Stimulated activated naive CD4-positive, alpha-beta T cell (primary cell): ENCODE measurements around the gene GABRA4.

ENCODE experiments used
- DNase-seq, 6 experiments: peaks; one replicate each; lab custom pipeline; 2025; lab: John Stamatoyannopoulos, UW

The GABRA4 gene

DNA sequence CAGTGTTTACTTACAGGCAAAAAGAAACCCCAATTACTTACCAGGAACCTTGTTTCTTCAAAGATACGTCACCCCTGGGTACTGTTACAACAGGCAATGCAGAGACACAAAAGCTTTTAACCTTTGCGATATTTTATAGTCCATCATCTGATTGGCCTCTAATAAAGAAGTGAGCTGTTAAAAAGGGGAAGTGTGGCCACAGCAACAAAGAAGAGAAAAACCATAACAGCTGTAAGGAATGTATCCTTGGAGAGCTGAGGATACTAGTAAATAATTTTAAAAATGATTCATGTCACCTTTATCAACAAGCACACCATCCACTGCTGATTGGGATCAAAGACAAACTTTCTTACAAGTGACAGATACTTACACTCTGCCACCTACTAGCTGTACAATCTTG is 14.1 kb downstream of the GABRA4 start:
- DNase-seq: no peak

DNA sequence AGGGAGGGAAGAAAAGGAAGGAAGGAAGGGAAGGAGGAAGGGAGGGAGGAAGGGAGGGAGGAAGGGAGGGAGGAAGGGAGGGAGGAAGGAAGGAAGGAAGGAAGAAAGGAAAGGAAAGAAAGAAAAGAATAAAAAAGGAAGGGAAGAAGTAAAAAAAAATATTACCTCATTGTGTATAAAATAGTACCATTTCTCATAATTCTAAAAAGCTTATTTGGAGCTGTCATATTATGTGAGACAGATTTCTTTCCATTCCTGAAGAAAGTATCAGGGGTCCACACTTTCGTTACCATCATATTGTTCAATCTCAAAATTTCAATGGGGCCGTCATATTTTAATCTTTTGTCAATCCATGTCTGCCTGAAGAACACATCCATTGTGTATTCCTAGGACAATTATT is 16.1 kb downstream of the GABRA4 start:
- no peak for DNase-seq

DNA sequence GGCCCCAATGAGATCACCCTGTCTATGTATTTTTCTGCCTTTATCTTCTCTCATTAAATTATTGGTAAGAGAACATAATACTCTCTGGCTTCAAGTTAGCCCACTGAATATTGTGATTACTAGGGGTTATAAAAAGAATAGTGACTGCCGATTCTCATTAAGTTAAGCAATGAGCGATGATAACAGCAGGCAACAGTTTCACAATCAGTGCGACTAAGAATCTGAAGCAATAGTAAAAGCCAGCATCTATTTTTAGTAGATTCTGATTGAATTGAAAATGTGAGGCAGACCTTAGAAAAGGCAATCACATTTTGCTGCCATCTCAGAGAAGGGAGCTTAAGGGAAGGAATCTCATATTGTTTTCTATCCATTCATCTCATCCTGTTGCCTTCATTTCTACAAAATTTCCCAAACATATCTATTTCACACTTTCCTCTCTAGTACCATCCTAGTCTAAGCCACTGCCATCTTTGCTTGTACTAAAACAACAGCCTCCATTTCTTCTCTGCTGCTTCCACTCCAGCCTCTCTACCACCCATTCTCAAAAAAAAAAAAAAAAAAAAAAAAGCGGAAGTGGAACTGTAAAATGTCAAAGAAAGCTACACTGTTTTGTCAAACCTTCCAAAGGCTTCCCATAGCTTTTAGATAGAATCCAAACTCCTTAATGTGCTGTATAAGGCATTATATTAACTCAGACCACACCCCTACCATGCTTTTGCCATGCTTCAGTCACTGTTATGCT is 17.4 kb downstream of the GABRA4 start:
- DNase-seq: no peak

DNA sequence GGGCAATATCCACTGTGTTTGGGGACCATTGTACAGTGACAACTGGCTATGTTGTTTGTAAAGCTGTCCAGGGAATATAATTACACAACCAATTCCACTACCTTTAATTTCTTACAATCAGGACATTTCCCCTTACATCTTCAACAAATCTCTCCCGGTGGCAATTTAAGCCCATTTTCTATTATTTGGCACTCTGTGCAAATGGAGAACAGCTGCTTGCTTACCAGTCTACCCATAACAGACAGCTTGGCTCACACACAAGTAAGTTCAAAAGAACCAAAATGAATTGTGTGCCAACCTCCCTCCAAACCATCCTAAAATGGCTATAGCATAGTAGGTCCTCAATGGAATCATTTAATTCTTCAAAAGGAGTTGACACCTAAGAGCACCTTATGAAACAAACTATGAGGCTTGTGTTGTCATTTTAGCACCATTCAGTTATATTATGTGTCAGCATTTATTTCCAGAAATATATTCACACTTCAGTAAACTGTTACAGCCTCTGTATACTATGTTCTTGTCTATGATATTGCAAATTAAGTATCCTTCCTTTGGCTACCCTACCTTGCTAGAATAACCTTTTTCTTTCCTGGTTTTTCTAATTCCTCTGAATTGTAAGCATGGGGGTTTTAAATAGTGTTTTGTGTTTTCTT is 18.4 kb downstream of the GABRA4 start:
- no peak for DNase-seq

DNA sequence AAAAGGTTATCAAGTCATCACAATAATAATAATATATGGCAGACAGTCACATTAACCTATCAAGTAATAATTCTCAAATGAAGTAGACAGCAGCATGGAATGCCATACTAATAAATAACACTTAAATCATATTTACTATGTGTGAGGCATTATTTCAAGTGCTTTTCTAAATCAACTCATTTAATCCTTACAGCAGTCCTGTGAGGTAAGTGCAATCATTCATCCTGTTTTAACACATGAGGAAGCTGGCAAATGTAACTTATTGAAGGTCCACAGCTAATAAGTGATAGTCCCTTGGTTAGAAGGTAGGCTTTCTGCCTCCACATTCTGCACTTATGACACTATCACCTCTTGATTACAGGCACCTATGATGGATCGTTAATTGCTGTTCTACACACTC is 24.5 kb downstream of the GABRA4 start:
- no peak for DNase-seq

DNA sequence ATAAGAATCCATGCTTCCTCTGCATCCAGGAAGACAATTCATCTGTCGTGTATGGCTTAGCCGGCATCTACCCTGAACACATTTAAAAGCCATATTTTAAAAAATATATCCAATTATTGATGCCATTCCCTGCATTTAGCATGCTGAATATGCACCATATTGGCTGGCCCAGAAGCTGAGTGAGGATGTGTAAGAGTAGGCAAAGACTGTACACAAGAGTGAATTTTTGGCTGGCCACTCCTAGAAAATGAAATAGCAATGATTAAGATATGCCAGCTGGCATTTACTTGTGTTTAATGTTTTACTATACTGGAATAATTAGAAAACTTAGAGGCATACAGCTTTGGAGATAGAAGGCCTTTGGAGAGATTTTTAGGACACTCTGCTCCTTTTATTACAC is 25.8 kb downstream of the GABRA4 start:
- no peak for DNase-seq

DNA sequence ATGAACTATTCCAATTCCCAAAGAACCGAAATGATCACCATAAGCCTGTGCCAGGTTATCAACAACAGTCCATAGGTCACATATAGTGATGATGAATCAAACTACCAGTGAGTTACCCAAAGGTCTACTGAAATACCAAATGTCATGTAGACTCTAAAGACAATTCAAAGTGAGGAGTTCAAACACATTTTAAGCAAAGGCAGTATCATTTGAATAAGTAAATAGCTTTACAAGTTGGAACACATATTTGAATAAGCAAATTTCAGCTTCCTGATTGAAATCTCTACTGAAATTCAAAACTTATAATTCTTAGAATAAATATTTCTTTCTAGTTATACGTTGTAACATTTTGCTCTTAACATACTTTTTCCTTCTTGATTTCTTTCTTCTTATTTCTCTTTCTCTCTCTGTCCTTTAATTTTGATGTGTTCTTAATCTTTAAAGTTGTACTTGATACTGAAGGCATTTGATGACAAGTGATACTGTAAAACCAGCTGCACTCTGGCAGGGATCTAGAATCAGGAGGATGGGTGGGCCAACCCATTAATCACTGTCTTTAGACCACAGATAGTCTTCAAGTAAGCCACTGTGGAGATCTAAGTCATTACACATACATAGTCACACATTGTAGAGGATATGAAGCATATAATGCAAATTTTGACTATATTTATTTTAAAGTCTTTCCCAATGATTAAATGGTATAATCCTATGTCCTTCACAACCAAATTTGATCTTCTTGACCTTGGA is 34.5 kb downstream of the GABRA4 start:
- DNase-seq: no peak

DNA sequence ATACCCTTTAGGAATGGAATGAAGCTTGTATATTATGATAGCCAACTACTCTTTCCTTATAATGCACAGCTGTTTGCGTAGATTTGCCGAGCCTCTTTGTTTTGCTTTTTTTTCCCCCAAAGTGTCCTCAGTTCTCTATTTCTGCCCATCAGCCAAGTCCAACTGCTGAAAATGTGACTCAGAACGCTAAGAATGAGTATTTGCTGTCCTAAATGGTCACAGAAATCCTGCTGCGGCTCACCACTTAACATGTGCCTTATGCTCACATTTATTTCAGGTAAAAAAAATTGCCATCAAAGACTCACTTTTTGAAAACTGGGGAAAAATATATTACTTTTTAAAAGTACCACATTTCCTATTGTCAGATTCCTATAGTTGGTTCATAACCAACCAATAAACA is 36.9 kb downstream of the GABRA4 start:
- no peak for DNase-seq

DNA sequence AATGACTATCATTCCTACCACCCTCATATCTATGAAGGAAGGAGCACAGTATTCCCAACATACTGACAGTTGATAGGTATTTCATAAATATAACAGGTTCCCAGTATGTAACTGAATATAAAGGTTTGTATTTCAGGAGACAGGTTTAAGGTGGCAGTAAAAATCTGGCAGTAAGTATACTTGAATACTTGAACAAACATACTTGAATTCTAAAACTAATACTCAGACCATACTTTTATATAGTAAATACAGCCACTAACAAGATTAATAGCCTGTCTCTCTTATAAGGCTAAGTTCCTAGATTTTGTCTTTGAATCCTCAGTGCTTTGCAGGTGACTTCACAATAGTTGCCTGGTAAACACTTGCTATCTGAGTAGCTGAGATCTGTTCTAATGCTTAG is 37.8 kb downstream of the GABRA4 start:
- DNase-seq: no peak

DNA sequence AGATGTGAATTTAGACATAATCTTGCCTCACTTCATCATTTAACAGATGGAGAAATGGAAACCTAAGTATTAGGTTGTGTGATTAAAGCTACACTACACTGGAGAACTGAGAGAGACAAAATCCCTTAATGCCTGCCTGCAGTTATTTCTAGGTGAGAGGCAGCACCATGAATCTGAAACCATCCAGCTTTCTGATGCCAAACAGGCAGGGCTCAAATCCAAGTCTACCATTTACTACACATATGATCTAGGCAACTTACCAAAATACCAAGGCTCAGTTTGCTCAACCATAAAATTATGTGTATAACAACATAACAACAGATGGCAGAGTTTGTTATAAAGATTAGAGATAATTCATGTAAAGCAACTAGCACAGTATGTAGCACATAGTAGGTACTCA is 38.7 kb downstream of the GABRA4 start:
- no peak for DNase-seq

DNA sequence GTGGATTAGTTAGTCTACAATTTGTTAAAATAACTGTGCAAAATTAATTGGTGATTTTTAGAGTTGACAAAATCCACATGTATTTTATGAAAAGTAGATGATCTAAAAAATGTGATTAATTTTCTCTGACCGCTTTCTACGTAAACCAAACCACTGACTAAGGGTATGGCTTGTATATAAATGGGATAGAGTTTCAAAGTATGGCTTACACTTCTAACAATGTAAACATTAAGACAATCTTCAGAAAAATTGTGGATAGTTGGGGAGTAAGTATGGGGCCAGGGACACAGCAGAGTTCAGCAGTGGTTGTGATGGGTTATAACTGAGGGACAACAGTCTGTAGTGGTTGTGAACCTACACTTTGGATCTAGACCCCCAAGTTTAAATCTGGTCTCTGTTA is 39.8 kb downstream of the GABRA4 start:
- DNase-seq: no peak

DNA sequence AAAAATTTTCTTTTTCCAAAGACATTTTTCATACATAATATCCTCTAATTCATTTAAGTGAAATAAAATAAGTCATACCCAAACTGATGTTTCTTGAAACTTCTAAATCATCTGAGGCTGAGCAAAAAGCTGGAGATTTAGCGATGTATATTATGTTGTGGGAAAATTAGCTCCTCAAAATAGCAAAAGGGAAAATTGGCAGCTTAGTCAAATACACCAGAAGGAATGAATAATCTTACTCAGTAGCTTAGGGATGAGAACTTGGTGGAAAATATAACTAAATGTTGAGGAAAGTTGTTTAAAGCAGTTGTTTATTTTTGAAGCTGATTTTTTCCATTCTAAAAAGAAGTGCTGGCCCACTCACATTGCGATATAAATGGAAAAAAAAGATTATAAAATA is 40.9 kb downstream of the GABRA4 start:
- no peak for DNase-seq

DNA sequence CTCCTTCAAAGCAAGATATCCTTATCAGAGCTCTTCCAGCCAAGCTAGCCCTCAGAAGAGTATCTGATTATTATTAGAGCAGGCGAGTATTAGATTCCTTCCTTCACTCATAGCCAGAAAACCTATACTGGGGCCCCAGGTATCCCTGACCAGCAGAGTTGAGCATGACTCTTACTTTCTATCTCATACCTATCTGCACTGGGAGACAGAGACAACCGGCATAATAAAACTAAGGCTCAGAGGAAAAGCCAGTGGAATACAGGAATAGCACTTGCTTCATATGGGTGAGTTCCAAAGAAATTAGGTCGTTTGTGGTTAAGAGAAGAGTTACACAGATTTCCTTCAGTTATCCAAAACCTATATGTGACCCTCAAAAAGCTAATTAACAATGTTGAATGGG is 42.6 kb downstream of the GABRA4 start:
- DNase-seq: no peak

DNA sequence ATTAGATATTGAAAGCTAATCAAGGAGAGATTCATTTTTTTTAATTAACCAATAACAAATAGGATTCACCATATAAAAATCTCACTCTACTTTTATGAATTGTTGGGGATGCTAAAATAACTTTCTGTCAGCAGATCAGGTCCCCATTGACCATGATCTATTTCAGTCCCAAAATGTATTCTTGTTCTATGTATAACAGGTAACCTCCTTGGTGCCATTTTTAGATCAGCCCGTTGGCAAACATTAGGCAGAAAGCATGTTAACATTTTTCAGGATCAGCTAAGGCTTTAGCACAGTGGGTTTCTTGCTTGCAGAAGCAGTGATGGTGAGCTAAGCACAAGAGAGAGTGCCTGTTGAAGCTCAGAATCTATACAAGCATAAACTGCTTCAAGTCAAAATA is 43.6 kb downstream of the GABRA4 start:
- no peak for DNase-seq

DNA sequence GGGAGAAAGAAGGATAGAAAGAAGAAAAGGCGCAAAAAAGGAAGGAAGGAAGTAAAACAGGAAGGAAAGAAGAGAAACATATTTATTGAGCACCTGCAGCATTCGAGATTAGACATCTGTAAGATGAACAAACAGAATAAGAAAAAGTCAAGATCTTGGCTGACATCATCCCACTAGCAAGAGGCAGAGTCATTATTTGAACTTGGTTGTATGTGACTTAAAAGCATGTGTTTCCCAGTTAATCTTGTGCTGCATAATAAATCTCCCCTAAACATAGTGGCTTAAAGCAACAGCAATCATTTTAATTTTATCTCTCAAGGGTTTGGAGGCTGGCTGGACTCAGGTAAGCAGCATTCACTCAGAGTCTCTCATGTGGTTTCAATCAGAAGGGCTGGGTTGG is 45.8 kb downstream of the GABRA4 start:
- no peak for DNase-seq

DNA sequence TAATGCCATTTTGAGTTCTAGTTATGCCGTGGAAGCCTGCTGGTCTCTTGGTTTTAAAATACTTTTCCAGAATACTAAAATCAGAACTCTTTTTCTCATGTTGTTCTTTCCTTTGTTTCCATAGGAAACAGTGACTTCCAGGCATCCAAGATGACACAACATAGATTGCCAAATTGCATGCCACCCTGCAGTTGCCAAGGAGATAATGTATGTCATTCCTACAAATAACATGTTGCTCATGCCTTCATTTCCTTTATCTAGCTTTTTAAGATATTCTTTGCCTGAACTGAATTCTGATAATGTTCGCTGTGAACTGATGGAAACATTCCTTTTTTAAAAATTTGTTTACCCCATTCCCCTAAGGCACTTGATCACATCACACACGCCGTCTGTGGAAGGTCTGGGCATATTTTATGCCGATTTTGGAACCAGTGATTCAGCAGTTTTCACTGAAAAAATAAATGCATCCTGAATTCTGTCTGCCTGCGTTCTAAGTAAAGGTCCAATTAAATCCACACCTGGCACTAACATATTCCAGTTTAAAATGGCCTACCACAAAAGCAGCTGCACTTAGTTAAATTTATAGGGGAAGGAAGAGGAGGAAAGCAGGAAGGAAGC is 46.4 kb downstream of the GABRA4 start:
- no peak for DNase-seq

DNA sequence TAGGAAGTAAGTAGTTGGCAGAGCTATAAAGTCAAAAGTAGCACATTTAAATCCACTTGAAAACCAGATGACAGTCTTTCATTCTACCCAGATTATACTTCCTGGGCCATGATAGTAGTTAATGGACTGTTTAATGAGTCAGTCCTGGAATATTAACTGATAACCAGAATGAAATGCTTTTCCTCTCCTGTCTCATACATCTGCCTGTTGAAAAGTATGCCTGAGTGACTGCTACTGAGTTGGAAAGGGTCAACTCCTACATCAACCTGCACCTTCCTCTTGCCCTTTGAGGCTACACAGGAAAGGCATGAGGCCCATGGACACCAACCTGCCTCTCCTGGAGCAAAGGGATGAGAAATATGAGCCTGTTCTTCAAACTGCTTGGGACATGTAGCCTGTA is 48.3 kb downstream of the GABRA4 start:
- DNase-seq: no peak

DNA sequence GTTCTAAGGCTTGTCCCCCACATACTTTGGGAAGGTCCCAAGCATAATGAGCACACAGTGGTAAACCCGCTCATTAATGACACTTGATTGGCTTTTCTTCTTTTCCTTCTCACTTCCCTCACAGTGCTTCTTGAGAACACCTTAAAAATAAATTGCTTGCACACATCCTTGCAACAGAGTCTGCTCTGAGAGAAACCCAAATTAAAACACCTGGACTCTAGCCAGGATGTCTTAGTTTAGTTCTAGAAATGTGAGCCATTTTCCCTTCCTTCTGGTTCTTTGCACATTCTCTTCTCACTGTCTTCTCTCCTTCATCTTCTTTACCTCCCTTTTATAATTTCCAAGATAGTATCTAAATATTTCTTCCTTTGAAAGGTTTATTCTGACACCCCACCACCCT is 49.0 kb downstream of the GABRA4 start:
- no peak for DNase-seq

DNA sequence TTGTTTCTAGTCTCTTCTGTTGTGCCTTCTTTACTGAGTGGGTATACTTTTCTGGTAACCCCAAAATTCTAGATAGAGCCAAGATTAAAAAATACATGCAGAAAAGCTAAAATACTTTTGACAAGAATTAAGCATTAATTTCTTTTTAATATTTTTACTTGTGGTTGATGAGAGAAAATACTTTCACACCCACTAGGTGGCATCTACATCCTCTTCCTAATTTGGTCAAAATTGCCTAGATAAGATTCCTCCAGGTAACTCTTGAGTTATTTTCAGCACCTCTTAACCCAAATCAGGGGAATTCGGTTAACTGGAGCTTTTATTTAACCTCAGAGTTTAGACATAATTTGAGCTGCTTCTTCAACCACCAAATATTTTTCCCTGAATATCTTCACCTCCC is 55.9 kb downstream of the GABRA4 start:
- no peak for DNase-seq

DNA sequence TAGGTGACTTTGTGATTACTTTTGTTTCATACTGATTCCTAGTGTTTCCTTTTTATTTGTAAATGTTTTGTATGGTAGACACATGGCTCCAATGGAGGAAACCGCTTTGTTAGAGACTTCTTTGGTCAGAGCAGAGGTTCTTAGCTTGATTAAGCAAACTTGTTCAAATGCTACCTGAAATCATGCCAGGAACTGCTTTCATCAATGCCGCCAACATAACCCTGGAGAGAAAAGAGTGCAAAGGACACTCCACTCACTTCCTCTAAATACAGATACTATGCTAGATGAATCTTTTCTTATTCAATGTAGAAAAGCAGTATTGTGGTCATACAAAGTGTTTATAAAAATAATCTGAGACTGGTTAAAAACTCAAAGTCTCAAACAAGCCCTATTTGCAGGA is 58.7 kb downstream of the GABRA4 start:
- DNase-seq: no peak

DNA sequence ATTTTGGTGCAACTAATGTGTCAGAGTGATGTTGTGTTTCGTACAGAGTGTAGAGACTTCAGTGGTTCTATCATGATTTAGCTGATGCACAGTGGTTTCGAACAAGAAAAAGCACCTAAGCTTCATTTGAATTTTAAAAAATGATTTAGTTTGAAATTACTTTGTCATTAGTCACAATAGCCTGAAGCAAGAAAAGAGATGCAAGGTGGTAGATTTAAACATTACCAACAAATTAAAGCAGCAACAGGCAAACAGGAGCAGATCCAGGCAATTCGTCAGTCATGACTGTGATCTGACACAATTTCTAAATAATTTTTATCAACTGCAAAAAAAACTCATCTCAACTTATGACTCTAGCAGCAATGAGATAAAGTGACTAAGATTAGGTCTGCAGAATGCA is 59.7 kb downstream of the GABRA4 start:
- no peak for DNase-seq

DNA sequence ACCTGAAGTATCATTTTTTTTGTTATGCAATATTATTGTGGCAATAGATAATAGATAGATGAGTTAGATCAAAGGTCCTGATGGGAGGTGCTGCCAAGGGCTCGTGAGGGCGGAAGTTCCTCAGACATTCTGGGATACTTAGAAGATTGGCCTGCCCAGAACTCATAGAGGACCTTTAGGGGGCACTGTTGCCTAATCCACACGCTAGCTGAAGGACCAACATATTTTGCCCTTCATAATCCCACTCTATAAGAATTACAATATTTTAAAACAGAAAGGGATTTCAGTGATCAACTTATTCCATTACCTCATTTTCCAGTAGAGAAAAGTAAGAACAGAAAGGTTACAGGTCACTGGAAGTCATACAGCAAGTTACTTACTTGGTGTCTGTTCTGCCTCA is 61.4 kb downstream of the GABRA4 start:
- DNase-seq: no peak

DNA sequence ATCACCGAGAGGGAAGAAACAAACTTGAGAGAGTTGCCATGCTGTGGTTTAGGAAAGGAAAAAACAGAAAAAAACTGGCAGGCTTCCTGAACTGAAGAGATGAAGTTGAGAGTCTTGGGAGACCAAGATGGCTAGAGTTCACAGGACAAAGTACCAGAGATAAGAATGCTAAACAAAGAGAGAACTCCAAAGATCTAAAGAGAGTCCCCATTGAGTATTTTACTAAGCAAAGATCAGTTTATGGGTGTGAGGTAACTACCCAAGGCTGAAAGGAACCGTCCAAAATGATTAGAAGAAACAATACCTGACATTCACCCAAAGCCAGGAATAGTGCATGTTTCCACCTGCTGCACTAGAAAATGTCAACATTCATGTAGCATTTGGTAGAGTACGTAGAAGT is 62.5 kb downstream of the GABRA4 start:
- DNase-seq: no peak
